H1 (cell line): Measurements from ENCODE around the gene SPOPL. TPM values are rescaled to one million over a fixed set of nuclear protein-coding genes. Genes with fewer than 3 reads are reported as not detected.

ENCODE experiments used
- CTCF ChIA-PET: fragments of 300-600 bp; sonication (Branson Sonifier 250); formaldehyde crosslinking; loops from one replicate; lab custom pipeline; 2021; ENCODE audit not compliant: partially characterized antibody; lab: Charles Lee
- POLR2A ChIA-PET: fragments of 300-600 bp; sonication (Branson Sonifier 250); formaldehyde crosslinking; loops from one replicate; lab custom pipeline; 2021; ENCODE audit warnings: inconsistent platforms; ENCODE audit not compliant: partially characterized antibody; lab: Charles Lee
- DNase-seq, 2 experiments: peaks; one replicate each; pipeline versions ENCODE4 v3.0.0 to v3.0.0-alpha.2; 2010 to 2022; ENCODE audit warnings: low spot score in 2 of 2, low read depth in 1 of 2, mixed read lengths in 1 of 2
- FAIRE-seq: peaks from 2 replicates; lab custom pipeline; 2011; peaks lifted over from hg19 to GRCh38; lab: Jason Lieb, UNC
- H2AFZ ChIP-seq: 2 replicates; pipeline ENCODE4 v1.8.1; 2012; ENCODE audit warnings: low read length, inconsistent platforms
- H2AK5ac ChIP-seq: 2 replicates; pipeline ENCODE4 v1.6.1; 2013; ENCODE audit warnings: low read depth, low read length
- H2BK120ac ChIP-seq: replicated peaks from 2 replicates; pipeline ENCODE3; 2013; ENCODE audit warnings: low read depth, low read length, inconsistent platforms
- H2BK12ac ChIP-seq: 2 replicates; pipeline ENCODE4 v1.6.1; 2013; ENCODE audit warnings: low read depth, low read length
- H2BK15ac ChIP-seq: 2 replicates; pipeline ENCODE4 v1.6.1; 2013; ENCODE audit warnings: low read length
- H2BK20ac ChIP-seq: 2 replicates; pipeline ENCODE4 v1.6.1; 2013; ENCODE audit warnings: low read length
- H2BK5ac ChIP-seq: 2 replicates; pipeline ENCODE4 v1.6.1; 2013; ENCODE audit warnings: low read depth, low read length
- H3K14ac ChIP-seq: 2 replicates; pipeline ENCODE4 v1.6.1; 2013; ENCODE audit warnings: inconsistent platforms; ENCODE audit not compliant: insufficient read length
- H3K18ac ChIP-seq: 2 replicates; pipeline ENCODE4 v1.6.1; 2013; ENCODE audit warnings: low read length; ENCODE audit errors: extremely low read depth
- H3K23ac ChIP-seq: 2 replicates; pipeline ENCODE4 v1.6.1; 2013; ENCODE audit warnings: inconsistent platforms; ENCODE audit not compliant: insufficient read length
- H3K23me2 ChIP-seq: 2 replicates; pipeline ENCODE4 v1.6.1; 2013; ENCODE audit warnings: low read depth, low read length
- H3K27ac ChIP-seq: 2 replicates; pipeline ENCODE4 v1.6.1; 2011; ENCODE audit warnings: low read depth, low read length, inconsistent platforms
- H3K27me3 ChIP-seq, 4 experiments: replicated peaks in 1 of 4; 1 replicate in 1 of 4; 2 replicates in 3 of 4; pipeline versions ENCODE4 v1.6.1 to v1.8.1; 2011 to 2013; ENCODE audit warnings: low read length in 3 of 4, mild to moderate bottlenecking in 3 of 4, inconsistent platforms in 2 of 4, mixed read lengths in 2 of 4, moderate library complexity in 1 of 4; ENCODE audit not compliant: control insufficient read depth in 3 of 4, insufficient read depth in 3 of 4; ENCODE audit errors: extremely low read depth in 1 of 4
- H3K36me3 ChIP-seq, 4 experiments: 2 replicates each; pipeline versions ENCODE4 v1.6.1 to v1.8.1; 2011 to 2013; ENCODE audit warnings: mild to moderate bottlenecking in 4 of 4, low read length in 3 of 4, moderate library complexity in 2 of 4, control low read depth in 1 of 4, inconsistent platforms in 1 of 4; ENCODE audit not compliant: insufficient read depth in 4 of 4, control insufficient read depth in 2 of 4
- H3K4ac ChIP-seq: replicated peaks from 2 replicates; pipeline ENCODE3; 2013; ENCODE audit warnings: low read length, low read depth, mixed read lengths, inconsistent platforms; ENCODE audit not compliant: insufficient read length
- H3K4me1 ChIP-seq, 4 experiments: replicated peaks in 1 of 4; 1 replicate in 1 of 4; 2 replicates in 3 of 4; pipeline versions ENCODE4 v1.6.1 to v1.8.1; 2011 to 2013; ENCODE audit warnings: low read length in 3 of 4, inconsistent platforms in 2 of 4, mixed read lengths in 1 of 4; ENCODE audit not compliant: insufficient read depth in 4 of 4, control insufficient read depth in 3 of 4
- H3K4me2 ChIP-seq, 2 experiments: 2 replicates each; pipeline versions ENCODE4 v1.6.1 to v1.8.1; 2011 to 2013; ENCODE audit warnings: low read depth in 2 of 2, low read length in 2 of 2, control low read depth in 1 of 2, inconsistent platforms in 1 of 2, mild to moderate bottlenecking in 1 of 2; ENCODE audit not compliant: insufficient read depth in 1 of 2
- H3K4me3 ChIP-seq, 4 experiments: fragments of 200-600, 300-600 bp in 1 of 4; sonication (generic), shearing (Covaris generic), sonication (Bioruptor Twin) in 1 of 4; 2 replicates each; pipeline versions ENCODE4 v1.5.1 to v1.8.1; 2011 to 2016; ENCODE audit warnings: low read length in 4 of 4, low read depth in 3 of 4, control low read depth in 2 of 4, inconsistent platforms in 2 of 4, mild to moderate bottlenecking in 2 of 4, mixed read lengths in 1 of 4, moderate library complexity in 1 of 4; ENCODE audit not compliant: insufficient read depth in 2 of 4; ENCODE audit errors: extremely low read depth in 1 of 4
- H3K56ac ChIP-seq: replicated peaks from 2 replicates; pipeline ENCODE3; 2013; ENCODE audit warnings: low read depth, mild to moderate bottlenecking, mixed read lengths, low read length, inconsistent platforms; ENCODE audit not compliant: insufficient read length
- H3K79me1 ChIP-seq: 2 replicates; pipeline ENCODE4 v1.6.1; 2013; ENCODE audit warnings: low read depth, low read length, control low read depth
- H3K79me2 ChIP-seq, 2 experiments: 2 replicates each; pipeline versions ENCODE4 v1.6.1 to v1.8.1; 2012 to 2013; ENCODE audit warnings: low read length in 2 of 2, mild to moderate bottlenecking in 2 of 2, inconsistent platforms in 1 of 2; ENCODE audit not compliant: insufficient read depth in 2 of 2, control insufficient read depth in 1 of 2
- H3K9ac ChIP-seq, 4 experiments: replicated peaks in 1 of 4; 1 replicate in 1 of 4; 2 replicates in 3 of 4; pipeline versions ENCODE4 v1.6.1 to v1.8.1; 2011 to 2013; ENCODE audit warnings: low read depth in 3 of 4, low read length in 3 of 4, control low read depth in 2 of 4, mild to moderate bottlenecking in 2 of 4, moderate library complexity in 2 of 4, inconsistent platforms in 1 of 4; ENCODE audit errors: extremely low read depth in 1 of 4
- H3K9me3 ChIP-seq, 2 experiments: 2 replicates each; pipeline versions ENCODE4 v1.6.1 to v1.8.1; 2012 to 2013; ENCODE audit warnings: mild to moderate bottlenecking in 2 of 2, moderate library complexity in 2 of 2, control low read depth in 1 of 2, inconsistent platforms in 1 of 2, low read depth in 1 of 2, low read length in 1 of 2, mixed read lengths in 1 of 2; ENCODE audit not compliant: insufficient read depth in 2 of 2
- H4K20me1 ChIP-seq, 2 experiments: replicated peaks in 1 of 2; 2 replicates each; pipeline versions ENCODE3 to v1.8.1; 2011 to 2013; ENCODE audit warnings: inconsistent platforms in 2 of 2, low read length in 2 of 2, mild to moderate bottlenecking in 1 of 2; ENCODE audit not compliant: insufficient read depth in 2 of 2, control insufficient read depth in 1 of 2
- H4K5ac ChIP-seq: 2 replicates; pipeline ENCODE4 v1.6.1; 2013; ENCODE audit warnings: low read length, low read depth, mixed read lengths, inconsistent platforms; ENCODE audit not compliant: insufficient read length
- H4K8ac ChIP-seq: 2 replicates; pipeline ENCODE4 v1.8.0; 2013; ENCODE audit warnings: mild to moderate bottlenecking, moderate library complexity, low read length, inconsistent platforms; ENCODE audit not compliant: insufficient read depth; ENCODE audit errors: extremely low read depth
- H4K91ac ChIP-seq: replicated peaks from 2 replicates; pipeline ENCODE3; 2013; ENCODE audit warnings: low read length, mixed read lengths, inconsistent platforms; ENCODE audit not compliant: insufficient read length
- CTBP2 ChIP-seq: IDR thresholded peaks from 2 replicates; pipeline ENCODE4 v1.7.0; 2011; ENCODE audit warnings: borderline replicate concordance, mild to moderate bottlenecking, moderate library complexity, mixed read lengths, low read length; ENCODE audit not compliant: insufficient read depth, insufficient read length
- EGR1 ChIP-seq: IDR thresholded peaks from 2 replicates; pipeline ENCODE4 v1.6.1; 2011; ENCODE audit warnings: low read depth, low read length, borderline replicate concordance
- GABPA ChIP-seq: IDR thresholded peaks from 2 replicates; pipeline ENCODE4 v1.6.1; 2011; ENCODE audit warnings: mild to moderate bottlenecking, low read length, moderate library complexity, borderline replicate concordance; ENCODE audit not compliant: insufficient read depth
- HDAC2 ChIP-seq, 2 experiments: fragments of 300-600 bp in 1 of 2; sonication (generic) in 1 of 2; IDR thresholded peaks; 2 replicates each; pipeline ENCODE4 v1.6.1; 2011 to 2012; ENCODE audit warnings: low read depth in 2 of 2, low read length in 2 of 2, mild to moderate bottlenecking in 2 of 2, moderate library complexity in 2 of 2, borderline replicate concordance in 1 of 2, inconsistent platforms in 1 of 2
- KDM4A ChIP-seq: IDR thresholded peaks from one replicate; pipeline ENCODE4 v1.7.1; 2012; ENCODE audit warnings: low read depth, mild to moderate bottlenecking, moderate library complexity, low read length, inconsistent platforms; ENCODE audit not compliant: severe bottlenecking
- MAX ChIP-seq: IDR thresholded peaks from 2 replicates; pipeline ENCODE4 v1.6.1; 2012; ENCODE audit warnings: inconsistent platforms
- NANOG ChIP-seq: IDR thresholded peaks from 2 replicates; pipeline ENCODE4 v1.6.1; 2011; ENCODE audit warnings: low read length, low read depth, mild to moderate bottlenecking, inconsistent platforms; ENCODE audit not compliant: insufficient read depth, poor library complexity, severe bottlenecking
- POLR2A ChIP-seq, 2 experiments: IDR thresholded peaks; 1 replicate in 1 of 2; 2 replicates in 1 of 2; pipeline ENCODE4 v1.6.1; 2011; ENCODE audit warnings: low read depth in 2 of 2, low read length in 2 of 2, mild to moderate bottlenecking in 2 of 2; ENCODE audit errors: control extremely low read depth in 1 of 2
- RBBP5 ChIP-seq: IDR thresholded peaks from 2 replicates; pipeline ENCODE4 v1.7.1; 2012; ENCODE audit warnings: low read depth, mild to moderate bottlenecking, inconsistent platforms, low read length, moderate library complexity, borderline replicate concordance
- RXRA ChIP-seq: IDR thresholded peaks from 2 replicates; pipeline ENCODE4 v1.6.1; 2011; ENCODE audit warnings: low read depth, mild to moderate bottlenecking, low read length, moderate library complexity; ENCODE audit not compliant: insufficient read depth
- SIX5 ChIP-seq: IDR thresholded peaks from 2 replicates; pipeline ENCODE4 v1.6.1; 2011; ENCODE audit warnings: mild to moderate bottlenecking, low read depth, low read length
- TAF1 ChIP-seq: IDR thresholded peaks from 2 replicates; pipeline ENCODE4 v1.6.1; 2011; ENCODE audit warnings: mild to moderate bottlenecking, low read depth, low read length
- TCF12 ChIP-seq: IDR thresholded peaks from 2 replicates; pipeline ENCODE4 v1.6.1; 2011; ENCODE audit warnings: low read depth, mild to moderate bottlenecking, low read length
- TEAD4 ChIP-seq: IDR thresholded peaks from 2 replicates; pipeline ENCODE4 v1.6.1; 2012; ENCODE audit warnings: low read depth, low read length, inconsistent platforms, mixed read lengths
- WGBS, 2 experiments: shearing (Covaris generic) in 1 of 2; methylation state at CpG; one replicate each; pipeline versions ENCODE4 v1.1.6 to v1.1.7; 2013 to 2015; ENCODE audit warnings: low lambda C conversion rate in 2 of 2, mixed read lengths in 2 of 2, inconsistent platforms in 1 of 2, low coverage in 1 of 2, missing lambda C conversion rate in 1 of 2; ENCODE audit not compliant: insufficient replicate concordance in 2 of 2, insufficient coverage in 1 of 2, insufficient read length in 1 of 2; ENCODE audit errors: extremely low coverage in 1 of 2, missing lambda C conversion rate in 1 of 2; 5-methylcytosine and 5-hydroxymethylcytosine counted together
- polyA plus RNA-seq, 7 experiments: library from polyadenylated mRNA; depleted of rRNA in 3 of 7; stranded (reverse) in 5 of 7; unstranded in 2 of 7; fragments of >200 nt in 5 of 7; fragments of 200-250 nt in 2 of 7; gene quantifications; 1 replicate in 5 of 7; 2 replicates in 1 of 7; 4 replicates in 1 of 7; pipeline versions ENCODE4 v1.2.1 to v1.2.3, GENCODE V29; 2011 to 2013; ENCODE audit warnings: missing spikeins in 2 of 7, mixed read lengths in 2 of 7
- total RNA-seq: library from RNA; stranded (reverse); fragmentation: NEBNext Ultra II Directional; extraction: Animal tissue kit (Norgen Biotek cat#: 25700); gene quantifications from 2 replicates; pipeline ENCODE4 v1.2.1, GENCODE V29; 2021

The SPOPL gene
- total and polyA plus RNA-seq, 2 of the 8 experiments (the other 6 are each of a cell fraction or from before 2014, with no cell fraction given), result 1.9 to 14.5 TPM

GRCh38 chr2:138577066-138577465, 75.5 kb downstream of the SPOPL start:
- Histone ChIP-seq H3K23ac (no peak overlapping the region), H4K8ac (no peak overlapping the region), H3K14ac (no peak overlapping the region), H3K18ac (no peak overlapping the region), H4K20me1 (no peaks in the 10 kb centered on the region), H3K4ac (no peak overlapping the region), H2BK15ac (no peak overlapping the region), H2AK5ac (no peak overlapping the region), H3K36me3 (no peaks in the 10 kb centered on the region; a peak in 2 of 8 replicates), H3K9ac (no peak overlapping the region), H4K91ac (no peak overlapping the region), H3K23me2 (no peaks in the 10 kb centered on the region; the same call in 1 of the 2 replicates), H3K4me1 (no peaks in the 10 kb centered on the region), H3K4me2 (no peak overlapping the region), H2BK5ac (no peak overlapping the region), H3K27me3 (no peaks in the 10 kb centered on the region), H3K56ac (no peak overlapping the region), H2BK12ac (no peak overlapping the region), H2BK20ac (no peak overlapping the region), H3K9me3 (peaks cover 0 to 2% of the 10 kb centered on the region in 2 experiments; a peak in 2 of 4 replicates), H3K4me3 (no peak overlapping the region), H3K79me1 (no peaks in the 10 kb centered on the region), H2AFZ (no peak overlapping the region), H4K5ac (no peak overlapping the region), H3K79me2 (no peaks in the 10 kb centered on the region), H3K27ac (no peak overlapping the region), H2BK120ac (no peak overlapping the region)
- no peak for DNase-seq
- ChIA-PET POLR2A (no interaction called here), CTCF (no interaction called here)
- FAIRE-seq, result no peak
- 79% methylated on average over 2 of the region's 2 CpGs; no CpG with 5 or more reads in 1 of the 2 experiments for WGBS, 2 experiments
- TF ChIP-seq RBBP5 (no peak), CTBP2 (no peak), GABPA (no peak), POLR2A (IDR thresholded peaks at IDR 0.05; ENCODE audit: control extremely low read depth in 1 of 2, low read depth in 2 of 2, low read length in 2 of 2) (no peak), MAX (no peak), RXRA (no peak), KDM4A (no peak), TCF12 (no peak), EGR1 (no peak), TEAD4 (no peak), TAF1 (no peak), HDAC2 (IDR thresholded peaks at IDR 0.05; ENCODE audit: borderline replicate concordance in 1 of 2, low read depth in 2 of 2, low read length in 2 of 2) (no peak), SIX5 (no peak), NANOG (no peak)
